Parathyroid adenoma (tissue), 2 donors: ENCODE results near the gene ADGRL2.

Experiments used
- H2AFZ ChIP-seq: fragments of 300-600 bp; sonication (generic); one replicate; pipeline ENCODE4 v1.7.0; 2017; ENCODE audit warnings: antibody characterized with exemption, mild to moderate bottlenecking
- H3K27ac ChIP-seq: fragments of 300-600 bp; sonication (generic); one replicate; pipeline ENCODE4 v1.7.0; 2017
- H3K27me3 ChIP-seq: fragments of 300-600 bp; sonication (generic); one replicate; pipeline ENCODE4 v1.7.0; 2017; ENCODE audit warnings: low read length; ENCODE audit not compliant: control insufficient read depth, insufficient read depth
- H3K36me3 ChIP-seq: fragments of 300-600 bp; sonication (generic); one replicate; pipeline ENCODE4 v1.7.0; 2017; ENCODE audit warnings: low read length; ENCODE audit not compliant: control insufficient read depth, insufficient read depth
- H3K4me1 ChIP-seq: fragments of 300-600 bp; sonication (generic); one replicate; pipeline ENCODE4 v1.7.0; 2017; ENCODE audit warnings: control low read depth
- H3K4me2 ChIP-seq: fragments of 300-600 bp; sonication (generic); one replicate; pipeline ENCODE4 v1.7.0; 2017; ENCODE audit warnings: low read length
- H3K4me3 ChIP-seq: fragments of 300-600 bp; sonication (generic); one replicate; pipeline ENCODE4 v1.7.0; 2017; ENCODE audit warnings: low read depth, low read length
- H3K79me2 ChIP-seq: fragments of 300-600 bp; sonication (generic); one replicate; pipeline ENCODE4 v1.7.0; 2017; ENCODE audit warnings: control low read depth
- H3K9ac ChIP-seq: fragments of 300-600 bp; sonication (generic); one replicate; pipeline ENCODE4 v1.7.0; 2017; ENCODE audit warnings: mild to moderate bottlenecking
- H3K9me3 ChIP-seq: fragments of 300-600 bp; sonication (generic); one replicate; pipeline ENCODE4 v1.7.0; 2017; ENCODE audit warnings: low read length; ENCODE audit not compliant: control insufficient read depth
- CTCF ChIP-seq: fragments of 300-600 bp; sonication (generic); IDR thresholded peaks from one replicate; pipeline ENCODE4 v1.7.0; 2017; ENCODE audit warnings: antibody characterized with exemption, mild to moderate bottlenecking
- donor health status: primary hyperparathyroidism.

The ADGRL2 gene

GRCh38 chr1:81819613-81820012, 18.9 kb downstream of the ADGRL2 start:
- H3K79me2 ChIP-seq: no peaks in the 10 kb centered on the region
- no peaks in the 10 kb centered on the region for H3K27me3 ChIP-seq
- H2AFZ ChIP-seq: no peak overlapping the region
- H3K4me2 ChIP-seq: no peak overlapping the region
- no peak overlapping the region for H3K27ac ChIP-seq
- no peak overlapping the region for H3K9ac ChIP-seq
- no peak for TF ChIP-seq CTCF
- H3K4me1 ChIP-seq: no peaks in the 10 kb centered on the region
- no peaks in the 10 kb centered on the region for H3K9me3 ChIP-seq
- no peaks in the 10 kb centered on the region for H3K36me3 ChIP-seq
- no peak overlapping the region for H3K4me3 ChIP-seq

GRCh38 chr1:81820765-81821164, 20.0 kb downstream of the ADGRL2 start:
- H3K9me3 ChIP-seq: no peaks in the 10 kb centered on the region
- H3K27me3 ChIP-seq: no peaks in the 10 kb centered on the region
- no peaks in the 10 kb centered on the region for H3K36me3 ChIP-seq
- no peak overlapping the region for H3K9ac ChIP-seq
- TF ChIP-seq CTCF: no peak
- H3K4me1 ChIP-seq: no peaks in the 10 kb centered on the region
- H3K27ac ChIP-seq: no peak overlapping the region
- H3K79me2 ChIP-seq: no peaks in the 10 kb centered on the region
- H3K4me2 ChIP-seq: no peak overlapping the region
- H3K4me3 ChIP-seq: no peak overlapping the region
- H2AFZ ChIP-seq: no peak overlapping the region

- Histone ChIP-seq H3K4me2 (no peak overlapping the region), H3K27me3 (no peaks in the 10 kb centered on the region), H3K36me3 (no peaks in the 10 kb centered on the region), H3K9ac (no peak overlapping the region), H3K9me3 (no peaks in the 10 kb centered on the region), H3K79me2 (no peaks in the 10 kb centered on the region), H2AFZ (no peak overlapping the region), H3K4me1 (no peaks in the 10 kb centered on the region), H3K27ac (no peak overlapping the region), H3K4me3 (no peak overlapping the region)
- TF ChIP-seq CTCF: no peak
Observed at GRCh38 chr1:81823082-81823481, 22.3 kb downstream of the ADGRL2 start.

GRCh38 chr1:81824759-81825158, 24.0 kb downstream of the ADGRL2 start:
- no peaks in the 10 kb centered on the region for H3K79me2 ChIP-seq
- H3K4me2 ChIP-seq: no peak overlapping the region
- H3K27me3 ChIP-seq: no peaks in the 10 kb centered on the region
- H3K4me1 ChIP-seq: no peaks in the 10 kb centered on the region
- H3K9me3 ChIP-seq: no peaks in the 10 kb centered on the region
- H3K36me3 ChIP-seq: no peaks in the 10 kb centered on the region
- H3K27ac ChIP-seq: no peak overlapping the region
- no peak for TF ChIP-seq CTCF
- no peak overlapping the region for H3K4me3 ChIP-seq
- H3K9ac ChIP-seq: no peak overlapping the region
- H2AFZ ChIP-seq: no peak overlapping the region

- H3K27me3 ChIP-seq: no peaks in the 10 kb centered on the region
Observed at GRCh38 chr1:81827942-81828341, 27.2 kb downstream of the ADGRL2 start.

More at GRCh38 chr1:81827942-81828341, 27.2 kb downstream of the ADGRL2 start:
- Histone ChIP-seq H3K4me3 (no peak overlapping the region), H3K36me3 (no peaks in the 10 kb centered on the region), H3K4me1 (no peaks in the 10 kb centered on the region), H3K9me3 (no peaks in the 10 kb centered on the region), H3K79me2 (no peaks in the 10 kb centered on the region), H3K27ac (no peak overlapping the region), H3K4me2 (no peak overlapping the region), H3K9ac (no peak overlapping the region), H2AFZ (no peak overlapping the region)
- TF ChIP-seq CTCF: no peak
